Left ventricle myocardium inferior (tissue), 1 donor: ENCODE measurements around the gene KRT77. TPM values are rescaled to one million over a fixed set of nuclear protein-coding genes. Genes with fewer than 3 reads are reported as not detected.

Experiments
- DNase-seq: peaks from one replicate; pipeline ENCODE4 v3.0.0-alpha.2; 2020
- H3K27ac ChIP-seq: fragments of 200-600 bp; replicated peaks from 2 replicates; pipeline ENCODE4 v1.8.0; 2021
- H3K27me3 ChIP-seq: fragments of 200-600 bp; 2 replicates; pipeline ENCODE4 v1.8.0; 2021; ENCODE audit warnings: low read depth
- H3K36me3 ChIP-seq: fragments of 200-600 bp; 2 replicates; pipeline ENCODE4 v1.8.0; 2021
- H3K4me1 ChIP-seq: fragments of 200-600 bp; 2 replicates; pipeline ENCODE4 v1.8.0; 2021
- H3K4me3 ChIP-seq: fragments of 200-600 bp; 2 replicates; pipeline ENCODE4 v1.8.0; 2021; ENCODE audit warnings: mild to moderate bottlenecking, moderate library complexity
- H3K9me3 ChIP-seq: fragments of 200-600 bp; replicated peaks from 2 replicates; pipeline ENCODE4 v1.8.0; 2021
- CTCF ChIP-seq: fragments of 200-600 bp; IDR thresholded peaks from 2 replicates; pipeline ENCODE4 v1.8.0; 2021; ENCODE audit warnings: antibody characterized with exemption, mild to moderate bottlenecking, borderline replicate concordance
- intact Hi-C: fragments of 100-400 bp; cut with micrococcal nuclease; formaldehyde crosslinking; loops from one replicate; pipeline ENCODE4 v1.11.0; 2022
- total RNA-seq: library from RNA; stranded (reverse); fragmentation: NEBNext Ultra II Directional; extraction: Animal tissue kit (Norgen Biotek cat#: 25700); gene quantifications from one replicate; pipeline ENCODE4 v1.2.1, GENCODE V29; 2021
- donor health status: DM: no; HTN: yes; CAD: no; lungs with severe emphysema.

Gene KRT77
- total RNA-seq, 1 donor from 2014 or later, result not detected

DNA sequence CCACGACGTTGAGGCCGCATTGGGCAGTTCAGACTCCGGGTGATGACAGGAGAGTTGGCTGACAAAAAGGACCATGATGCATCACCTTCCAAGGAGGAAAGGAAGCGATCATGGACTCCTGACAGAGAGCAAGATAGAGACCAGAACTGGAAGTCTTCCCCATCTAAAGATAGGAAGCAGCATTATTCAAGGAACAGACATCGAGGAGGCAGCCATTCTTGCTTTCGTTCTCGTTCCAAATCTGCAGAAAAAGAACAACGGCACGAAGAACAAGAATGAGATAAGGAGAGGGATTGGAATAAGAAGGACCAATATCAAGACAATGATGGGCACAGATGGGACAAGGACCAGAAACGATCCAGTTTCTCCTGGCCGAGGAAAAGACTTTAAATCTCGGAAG is 27.1 kb upstream of the KRT77 start:
- Histone ChIP-seq H3K27me3 (peaks cover 82% of the 10 kb centered on the region), H3K4me1 (no peaks in the 10 kb centered on the region), H3K4me3 (no peak overlapping the region), H3K36me3 (no peaks in the 10 kb centered on the region), H3K27ac (no peak overlapping the region), H3K9me3 (no peaks in the 10 kb centered on the region)
- intact Hi-C loops, result no loop called here
- DNase-seq, result no peak
- no peak for TF ChIP-seq CTCF

- intact Hi-C loops, result no loop called here
- Histone ChIP-seq H3K36me3 (no peaks in the 10 kb centered on the region), H3K27ac (no peak overlapping the region), H3K4me1 (no peaks in the 10 kb centered on the region), H3K9me3 (no peaks in the 10 kb centered on the region), H3K4me3 (no peak overlapping the region), H3K27me3 (peaks cover 82% of the 10 kb centered on the region)
- no peak for TF ChIP-seq CTCF
- DNase-seq, result no peak
Observed at GRCh38 chr12:52729147-52729546, 25.8 kb upstream of the KRT77 start.

- no peak overlapping the region for H3K4me3 ChIP-seq
- peaks cover 75% of the 10 kb centered on the region for H3K27me3 ChIP-seq
- intact Hi-C loops, result no loop called here
- DNase-seq, result no peak
- no peaks in the 10 kb centered on the region for H3K36me3 ChIP-seq
- H3K4me1 ChIP-seq, result no peaks in the 10 kb centered on the region
- no peaks in the 10 kb centered on the region for H3K9me3 ChIP-seq
- TF ChIP-seq CTCF, result no peak
- no peak overlapping the region for H3K27ac ChIP-seq
Observed at GRCh38 chr12:52728374-52728773, 25.1 kb upstream of the KRT77 start.

GRCh38 chr12:52727037-52727436 is 23.7 kb upstream of the KRT77 start:
- Histone ChIP-seq H3K4me3 (no peak overlapping the region), H3K9me3 (no peaks in the 10 kb centered on the region), H3K27ac (no peak overlapping the region), H3K27me3 (peaks cover 67% of the 10 kb centered on the region), H3K36me3 (no peaks in the 10 kb centered on the region), H3K4me1 (no peaks in the 10 kb centered on the region)
- intact Hi-C loops, result no loop called here
- DNase-seq, result no peak
- TF ChIP-seq CTCF, result no peak

GRCh38 chr12:52726451-52726850 is 23.1 kb upstream of the KRT77 start:
- H3K27me3 ChIP-seq, result peaks cover 62% of the 10 kb centered on the region
- intact Hi-C loops, result no loop called here
- no peaks in the 10 kb centered on the region for H3K36me3 ChIP-seq
- no peak for TF ChIP-seq CTCF
- no peaks in the 10 kb centered on the region for H3K4me1 ChIP-seq
- H3K9me3 ChIP-seq, result no peaks in the 10 kb centered on the region
- H3K4me3 ChIP-seq, result no peak overlapping the region
- no peak for DNase-seq
- no peak overlapping the region for H3K27ac ChIP-seq

DNA sequence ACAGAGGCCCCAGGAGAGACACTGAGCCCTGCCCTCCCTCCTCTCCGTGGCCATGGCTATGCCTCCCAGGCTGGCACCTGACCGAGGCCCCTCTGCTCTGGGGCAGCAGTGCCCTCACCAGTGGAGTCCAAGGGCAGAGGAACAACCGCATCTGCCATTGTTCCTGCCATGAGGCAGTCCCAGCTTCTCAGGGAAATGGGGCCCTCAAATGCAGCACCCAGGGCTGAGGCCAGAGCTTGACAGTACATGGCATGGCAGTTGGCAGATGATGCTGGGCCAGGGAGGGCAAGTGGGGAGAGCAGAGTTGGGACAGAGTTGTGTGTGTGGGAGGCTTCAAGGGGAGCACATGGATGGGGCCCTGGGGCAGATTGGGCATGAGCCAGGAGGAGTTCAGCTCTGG is 21.1 kb upstream of the KRT77 start:
- DNase-seq, result no peak

More for the DNA sequence above, 21.1 kb upstream of the KRT77 start:
- no peak overlapping the region for H3K27ac ChIP-seq
- TF ChIP-seq CTCF, result no peak
- no peaks in the 10 kb centered on the region for H3K36me3 ChIP-seq
- no peaks in the 10 kb centered on the region for H3K9me3 ChIP-seq
- H3K4me3 ChIP-seq, result no peak overlapping the region
- intact Hi-C loops, result no loop called here
- no peaks in the 10 kb centered on the region for H3K4me1 ChIP-seq
- peaks cover 48% of the 10 kb centered on the region for H3K27me3 ChIP-seq
